ENCODE results near the gene TNN.
"Not testable (repeated sequence)": the region's sequence is repeated elsewhere in the genome, so short reads cannot be mapped to it uniquely, and the experiment has no call there.

TNN gene

GRCh38 chr1:175037416-175037815 is 30.2 kb upstream of the TNN start:
- H3K9me3 ChIP-seq (ENCODE audit: control insufficient read depth in 2 of 2, low read length in 2 of 2): no peaks in the 10 kb centered on the region
- H3K9ac ChIP-seq (ENCODE audit: low read length in 2 of 2): no peak overlapping the region
- H3K27me3 ChIP-seq (ENCODE audit: control insufficient read depth in 1 of 2, insufficient read depth in 2 of 2, low read length in 2 of 2): no peaks in the 10 kb centered on the region
- no peaks in the 10 kb centered on the region for H3K36me3 ChIP-seq (ENCODE audit: control insufficient read depth in 2 of 2, insufficient read depth in 2 of 2, low read length in 2 of 2)
- no peak overlapping the region for H3K4me3 ChIP-seq (ENCODE audit: low read length in 2 of 2)
- no peak overlapping the region for H3K27ac ChIP-seq (ENCODE audit: low read length)
- no peaks in the 10 kb centered on the region for H3K4me1 ChIP-seq (ENCODE audit: control insufficient read depth, insufficient read depth, low read length)

GRCh38 chr1:175040324-175040879 is 27.2 kb upstream of the TNN start:
- no peaks in the 10 kb centered on the region for H3K9me3 ChIP-seq (ENCODE audit: control insufficient read depth in 2 of 2, low read length in 2 of 2)
- no peak overlapping the region for H3K27ac ChIP-seq (ENCODE audit: low read length)
- H3K4me3 ChIP-seq (ENCODE audit: low read length in 2 of 2): no peak overlapping the region
- H3K4me1 ChIP-seq (ENCODE audit: control insufficient read depth, insufficient read depth, low read length): no peaks in the 10 kb centered on the region
- H3K27me3 ChIP-seq (ENCODE audit: control insufficient read depth in 1 of 2, insufficient read depth in 2 of 2, low read length in 2 of 2): no peaks in the 10 kb centered on the region
- H3K9ac ChIP-seq (ENCODE audit: low read length in 2 of 2): no peak overlapping the region
- H3K36me3 ChIP-seq (ENCODE audit: control insufficient read depth in 2 of 2, insufficient read depth in 2 of 2, low read length in 2 of 2): no peaks in the 10 kb centered on the region

- no peaks in the 10 kb centered on the region for H3K36me3 ChIP-seq (ENCODE audit: control insufficient read depth in 2 of 2, insufficient read depth in 2 of 2, low read length in 2 of 2)
- no peak overlapping the region for H3K9ac ChIP-seq (ENCODE audit: low read length in 2 of 2)
- H3K4me3 ChIP-seq (ENCODE audit: low read length in 2 of 2): no peak overlapping the region
- no peak overlapping the region for H3K27ac ChIP-seq (ENCODE audit: low read length)
- H3K9me3 ChIP-seq (ENCODE audit: control insufficient read depth in 2 of 2, low read length in 2 of 2): no peaks in the 10 kb centered on the region
- H3K4me1 ChIP-seq (ENCODE audit: control insufficient read depth, insufficient read depth, low read length): no peaks in the 10 kb centered on the region
- H3K27me3 ChIP-seq (ENCODE audit: control insufficient read depth in 1 of 2, insufficient read depth in 2 of 2, low read length in 2 of 2): no peaks in the 10 kb centered on the region
Measured at GRCh38 chr1:175042650-175043049, 25.0 kb upstream of the TNN start.

- Histone ChIP-seq H3K36me3 (ENCODE audit: control insufficient read depth in 2 of 2, insufficient read depth in 2 of 2, low read length in 2 of 2) (no peaks in the 10 kb centered on the region), H3K4me3 (ENCODE audit: low read length in 2 of 2) (no peak overlapping the region), H3K27me3 (ENCODE audit: control insufficient read depth in 1 of 2, insufficient read depth in 2 of 2, low read length in 2 of 2) (no peaks in the 10 kb centered on the region), H3K4me1 (ENCODE audit: control insufficient read depth, insufficient read depth, low read length) (no peaks in the 10 kb centered on the region), H3K9me3 (ENCODE audit: control insufficient read depth in 2 of 2, low read length in 2 of 2) (no peaks in the 10 kb centered on the region), H3K27ac (ENCODE audit: low read length) (no peak overlapping the region), H3K9ac (ENCODE audit: low read length in 2 of 2) (no peak overlapping the region)
Measured at GRCh38 chr1:175043824-175044223, 23.8 kb upstream of the TNN start.

GRCh38 chr1:175044591-175044990 is 23.0 kb upstream of the TNN start:
- H3K9me3 ChIP-seq (ENCODE audit: control insufficient read depth in 2 of 2, low read length in 2 of 2); H3K4me1 ChIP-seq (ENCODE audit: control insufficient read depth, insufficient read depth, low read length): not testable (repeated sequence)

GRCh38 chr1:175045097-175045496 is 22.5 kb upstream of the TNN start:
- Histone ChIP-seq H3K36me3 (ENCODE audit: control insufficient read depth in 2 of 2, insufficient read depth in 2 of 2, low read length in 2 of 2) (no peaks in the 10 kb centered on the region), H3K27me3 (ENCODE audit: control insufficient read depth in 1 of 2, insufficient read depth in 2 of 2, low read length in 2 of 2) (no peaks in the 10 kb centered on the region), H3K9ac (ENCODE audit: low read length in 2 of 2) (no peak overlapping the region), H3K27ac (ENCODE audit: low read length) (no peak overlapping the region), H3K9me3 (ENCODE audit: control insufficient read depth in 2 of 2, low read length in 2 of 2) (no peaks in the 10 kb centered on the region), H3K4me1 (ENCODE audit: control insufficient read depth, insufficient read depth, low read length) (no peaks in the 10 kb centered on the region), H3K4me3 (ENCODE audit: low read length in 2 of 2) (no peak overlapping the region)

More at GRCh38 chr1:175044591-175044990, 23.0 kb upstream of the TNN start:
- H3K9ac ChIP-seq (ENCODE audit: low read length in 2 of 2); H3K36me3 ChIP-seq (ENCODE audit: control insufficient read depth in 2 of 2, insufficient read depth in 2 of 2, low read length in 2 of 2); H3K27me3 ChIP-seq (ENCODE audit: control insufficient read depth in 1 of 2, insufficient read depth in 2 of 2, low read length in 2 of 2); H3K4me3 ChIP-seq (ENCODE audit: low read length in 2 of 2); H3K27ac ChIP-seq (ENCODE audit: low read length): not testable (repeated sequence)

GRCh38 chr1:175045519-175045918 is 22.1 kb upstream of the TNN start:
- no peaks in the 10 kb centered on the region for H3K9me3 ChIP-seq (ENCODE audit: control insufficient read depth in 2 of 2, low read length in 2 of 2)
- H3K27ac ChIP-seq (ENCODE audit: low read length): no peak overlapping the region
- no peak overlapping the region for H3K9ac ChIP-seq (ENCODE audit: low read length in 2 of 2)
- no peaks in the 10 kb centered on the region for H3K4me1 ChIP-seq (ENCODE audit: control insufficient read depth, insufficient read depth, low read length)
- H3K27me3 ChIP-seq (ENCODE audit: control insufficient read depth in 1 of 2, insufficient read depth in 2 of 2, low read length in 2 of 2): no peaks in the 10 kb centered on the region
- no peak overlapping the region for H3K4me3 ChIP-seq (ENCODE audit: low read length in 2 of 2)
- H3K36me3 ChIP-seq (ENCODE audit: control insufficient read depth in 2 of 2, insufficient read depth in 2 of 2, low read length in 2 of 2): no peaks in the 10 kb centered on the region

GRCh38 chr1:175050992-175051391 is 16.6 kb upstream of the TNN start:
- Histone ChIP-seq H3K9me3 (ENCODE audit: control insufficient read depth in 2 of 2, low read length in 2 of 2) (no peaks in the 10 kb centered on the region), H3K4me1 (ENCODE audit: control insufficient read depth, insufficient read depth, low read length) (no peaks in the 10 kb centered on the region), H3K9ac (ENCODE audit: low read length in 2 of 2) (no peak overlapping the region)

GRCh38 chr1:175054736-175055135 is 12.9 kb upstream of the TNN start:
- Histone ChIP-seq H3K9me3 (ENCODE audit: control insufficient read depth in 2 of 2, low read length in 2 of 2) (no peaks in the 10 kb centered on the region), H3K27me3 (ENCODE audit: control insufficient read depth in 1 of 2, insufficient read depth in 2 of 2, low read length in 2 of 2) (no peaks in the 10 kb centered on the region), H3K9ac (ENCODE audit: low read length in 2 of 2) (no peak overlapping the region), H3K27ac (ENCODE audit: low read length) (no peak overlapping the region), H3K4me3 (ENCODE audit: low read length in 2 of 2) (no peak overlapping the region), H3K4me1 (ENCODE audit: control insufficient read depth, insufficient read depth, low read length) (no peaks in the 10 kb centered on the region), H3K36me3 (ENCODE audit: control insufficient read depth in 2 of 2, insufficient read depth in 2 of 2, low read length in 2 of 2) (no peaks in the 10 kb centered on the region)

More at GRCh38 chr1:175050992-175051391, 16.6 kb upstream of the TNN start:
- Histone ChIP-seq H3K36me3 (ENCODE audit: control insufficient read depth in 2 of 2, insufficient read depth in 2 of 2, low read length in 2 of 2) (no peaks in the 10 kb centered on the region), H3K27me3 (ENCODE audit: control insufficient read depth in 1 of 2, insufficient read depth in 2 of 2, low read length in 2 of 2) (no peaks in the 10 kb centered on the region), H3K27ac (ENCODE audit: low read length) (no peak overlapping the region), H3K4me3 (ENCODE audit: low read length in 2 of 2) (no peak overlapping the region)

GRCh38 chr1:175062339-175062738 is 5.3 kb upstream of the TNN start:
- Histone ChIP-seq H3K36me3 (ENCODE audit: control insufficient read depth in 2 of 2, insufficient read depth in 2 of 2, low read length in 2 of 2) (no peaks in the 10 kb centered on the region), H3K4me3 (ENCODE audit: low read length in 2 of 2) (no peak overlapping the region), H3K9me3 (ENCODE audit: control insufficient read depth in 2 of 2, low read length in 2 of 2) (no peaks in the 10 kb centered on the region), H3K9ac (ENCODE audit: low read length in 2 of 2) (no peak overlapping the region), H3K4me1 (ENCODE audit: control insufficient read depth, insufficient read depth, low read length) (no peaks in the 10 kb centered on the region), H3K27me3 (ENCODE audit: control insufficient read depth in 1 of 2, insufficient read depth in 2 of 2, low read length in 2 of 2) (no peaks in the 10 kb centered on the region), H3K27ac (ENCODE audit: low read length) (no peak overlapping the region)

- H3K27ac ChIP-seq (ENCODE audit: low read length): no peak overlapping the region
- no peaks in the 10 kb centered on the region for H3K27me3 ChIP-seq (ENCODE audit: control insufficient read depth in 1 of 2, insufficient read depth in 2 of 2, low read length in 2 of 2)
- H3K4me3 ChIP-seq (ENCODE audit: low read length in 2 of 2): no peak overlapping the region
- H3K36me3 ChIP-seq (ENCODE audit: control insufficient read depth in 2 of 2, insufficient read depth in 2 of 2, low read length in 2 of 2): no peaks in the 10 kb centered on the region
- no peaks in the 10 kb centered on the region for H3K9me3 ChIP-seq (ENCODE audit: control insufficient read depth in 2 of 2, low read length in 2 of 2)
- no peak overlapping the region for H3K9ac ChIP-seq (ENCODE audit: low read length in 2 of 2)
- no peaks in the 10 kb centered on the region for H3K4me1 ChIP-seq (ENCODE audit: control insufficient read depth, insufficient read depth, low read length)
Measured at GRCh38 chr1:175062858-175063257, 4.8 kb upstream of the TNN start.
